HEK293 (cell line): ENCODE results near the gene SKIL.

Experiments used
- CTCF ChIP-seq: fragments of 450-650 bp; formaldehyde crosslinking; IDR thresholded peaks from 2 replicates; pipeline ENCODE4 v1.5.1; 2016; ENCODE audit warnings: missing biosample characterization, missing genetic modification characterization
- MYNN ChIP-seq: fragments of 450-650 bp; formaldehyde crosslinking; IDR thresholded peaks from 2 replicates; pipeline ENCODE4 v1.5.1; 2016; ENCODE audit warnings: missing biosample characterization, missing genetic modification characterization, borderline replicate concordance
- YY1 ChIP-seq: fragments of 450-650 bp; formaldehyde crosslinking; IDR thresholded peaks from 2 replicates; pipeline ENCODE4 v1.5.1; 2018; ENCODE audit warnings: missing biosample characterization, missing genetic modification characterization
- ZNF121 ChIP-seq: fragments of 450-650 bp; formaldehyde crosslinking; IDR thresholded peaks from 2 replicates; pipeline ENCODE4 v1.5.1; 2016; ENCODE audit warnings: missing biosample characterization, missing genetic modification characterization
- ZNF146 ChIP-seq: fragments of 450-650 bp; formaldehyde crosslinking; IDR thresholded peaks from 2 replicates; pipeline ENCODE4 v1.5.1; 2016; ENCODE audit warnings: missing biosample characterization, missing genetic modification characterization
- ZNF324 ChIP-seq: fragments of 450-650 bp; formaldehyde crosslinking; IDR thresholded peaks from 2 replicates; pipeline ENCODE4 v1.5.1; 2016; ENCODE audit warnings: missing biosample characterization, missing genetic modification characterization
- ZNF416 ChIP-seq: fragments of 450-650 bp; formaldehyde crosslinking; IDR thresholded peaks from 2 replicates; pipeline ENCODE4 v1.5.1; 2016; ENCODE audit warnings: missing biosample characterization, missing genetic modification characterization
- ZNF629 ChIP-seq: fragments of 450-650 bp; formaldehyde crosslinking; IDR thresholded peaks from 2 replicates; pipeline ENCODE4 v1.5.1; 2017; ENCODE audit warnings: missing biosample characterization, missing genetic modification characterization
- ZNF701 ChIP-seq: fragments of 450-650 bp; formaldehyde crosslinking; IDR thresholded peaks from 2 replicates; pipeline ENCODE4 v1.5.1; 2016; ENCODE audit warnings: missing biosample characterization, missing genetic modification characterization
- ZNF704 ChIP-seq: fragments of 450-650 bp; formaldehyde crosslinking; IDR thresholded peaks from 2 replicates; pipeline ENCODE4 v1.5.1; 2016; ENCODE audit warnings: missing biosample characterization, missing genetic modification characterization
- ZNF747 ChIP-seq: fragments of 450-650 bp; formaldehyde crosslinking; IDR thresholded peaks from 2 replicates; pipeline ENCODE4 v1.5.1; 2016; ENCODE audit warnings: missing biosample characterization, missing genetic modification characterization

GRCh38 chr3:170424879-170425278 is 67.4 kb downstream of the SKIL start:
- TF ChIP-seq ZNF416 (tag by site-specific recombination) (no peak), ZNF747 (tag by site-specific recombination) (no peak), ZNF324 (tag by site-specific recombination) (no peak), ZNF121 (tag by site-specific recombination) (no peak), ZNF704 (tag by site-specific recombination) (no peak), ZNF146 (tag by site-specific recombination) (no peak), MYNN (tag by site-specific recombination) (no peak), CTCF (tag by site-specific recombination) (no peak), ZNF629 (tag by site-specific recombination) (no peak), ZNF701 (tag by site-specific recombination) (no peak), YY1 (tag by site-specific recombination) (no peak)
